Smooth muscle cell (in vitro differentiated cells): ENCODE results near the gene IL17C. TPM values are rescaled to one million over a fixed set of nuclear protein-coding genes. Genes with fewer than 3 reads are reported as not detected.

ENCODE experiments used
- DNase-seq: peaks from one replicate; lab custom pipeline; 2025; ENCODE audit not compliant: unreplicated experiment; lab: John Stamatoyannopoulos, UW
- H2AFZ ChIP-seq: fragments of 200-600 bp; sonication (generic); 2 replicates; pipeline ENCODE4 v1.6.0; 2016; ENCODE audit warnings: antibody characterized with exemption, low read depth, mild to moderate bottlenecking
- H3F3A ChIP-seq: fragments of 200-600 bp; sonication (generic); 2 replicates; pipeline ENCODE4 v1.6.0; 2017; ENCODE audit warnings: antibody characterized with exemption, low read depth
- H3K27ac ChIP-seq: fragments of 200-600 bp; sonication (generic); 2 replicates; pipeline ENCODE4 v1.5.1; 2016; ENCODE audit warnings: low read depth, mild to moderate bottlenecking
- H3K27me3 ChIP-seq: fragments of 200-600 bp; sonication (generic); 2 replicates; pipeline ENCODE4 v1.6.1; 2016; ENCODE audit warnings: low read depth, mild to moderate bottlenecking
- H3K36me3 ChIP-seq: fragments of 200-600 bp; sonication (generic); 2 replicates; pipeline ENCODE4 v1.5.1; 2016; ENCODE audit warnings: low read depth
- H3K4me1 ChIP-seq: fragments of 200-600 bp; sonication (generic); 2 replicates; pipeline ENCODE4 v1.5.1; 2016; ENCODE audit warnings: low read depth
- H3K4me2 ChIP-seq: fragments of 200-600 bp; sonication (generic); 2 replicates; pipeline ENCODE4 v1.6.0; 2016; ENCODE audit warnings: mild to moderate bottlenecking
- H3K4me3 ChIP-seq: fragments of 200-600 bp; sonication (generic); 2 replicates; pipeline ENCODE4 v1.5.1; 2016; ENCODE audit warnings: mild to moderate bottlenecking
- H3K79me2 ChIP-seq: fragments of 200-600 bp; sonication (generic); 2 replicates; pipeline ENCODE4 v1.6.0; 2016; ENCODE audit warnings: low read depth, mild to moderate bottlenecking
- H3K9ac ChIP-seq: fragments of 200-600 bp; sonication (generic); 2 replicates; pipeline ENCODE4 v1.6.0; 2016; ENCODE audit warnings: low read depth
- H3K9me3 ChIP-seq: fragments of 200-600 bp; sonication (generic); replicated peaks from 2 replicates; pipeline ENCODE4 v1.5.1; 2016; ENCODE audit warnings: low read depth
- H4K20me1 ChIP-seq: fragments of 200-600 bp; sonication (generic); 2 replicates; pipeline ENCODE4 v1.6.0; 2016; ENCODE audit warnings: low read depth
- WGBS: methylation state at CpG from one replicate; pipeline ENCODE4 v1.1.7; 2016; ENCODE audit warnings: low lambda C conversion rate; 5-methylcytosine and 5-hydroxymethylcytosine counted together
- polyA plus RNA-seq: library from polyadenylated mRNA; unstranded; fragments of >200 nt; fragmentation: Nextera tagmentation; extraction: Ambion mirVana; gene quantifications from 2 replicates; pipeline ENCODE4 v1.2.1, GENCODE V29; 2016
- total RNA-seq: library from RNA; depleted of rRNA; stranded (reverse); fragments of >200 nt; gene quantifications from 2 replicates; pipeline ENCODE4 v1.2.3, GENCODE V29; 2014
- TF ChIP-seq, protein P1 (sequence below): fragments of 200-600 bp; sonication (generic); IDR thresholded peaks from 2 replicates; pipeline ENCODE4 v1.5.1; 2017; ENCODE audit warnings: borderline replicate concordance, mild to moderate bottlenecking, antibody characterized with exemption; ENCODE audit not compliant: insufficient read depth, poor library complexity, severe bottlenecking

The IL17C gene
- total and polyA plus RNA-seq, 2 experiments from 2014 or later, result not detected

DNA sequence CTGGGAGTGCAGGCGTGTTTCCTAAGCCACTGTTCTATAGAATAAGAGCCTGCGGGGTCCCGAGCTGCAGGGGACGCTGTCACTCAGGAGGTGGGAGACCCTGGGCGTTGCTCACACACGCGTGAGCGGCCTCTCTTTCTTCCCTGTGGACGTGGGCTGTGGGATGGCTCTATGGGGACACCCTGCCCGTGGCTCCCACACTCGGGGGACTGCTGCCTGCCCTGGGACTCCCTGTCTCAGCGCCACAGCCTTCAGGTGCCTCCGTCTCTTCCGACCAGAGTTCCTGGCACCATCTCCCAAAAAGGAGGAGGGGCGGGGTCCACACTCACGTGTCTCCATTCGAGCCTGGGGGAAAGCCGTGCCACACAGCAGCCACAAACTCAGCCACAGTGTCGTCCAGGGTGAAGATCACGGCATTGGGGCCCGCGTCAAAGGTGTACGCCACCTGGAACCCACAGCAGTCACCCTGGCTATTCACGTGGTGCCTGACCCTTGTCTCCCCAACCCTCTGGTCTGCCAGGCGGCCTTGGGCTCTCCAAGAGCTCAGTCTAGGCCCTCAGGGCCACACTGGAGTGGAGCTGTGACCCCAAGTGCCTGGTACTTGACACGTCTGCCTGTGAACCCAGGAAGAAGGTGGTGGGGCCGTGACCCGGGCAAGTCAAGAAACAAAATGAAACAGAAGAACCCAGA, 16.1 kb downstream of the IL17C start:
- TF ChIP-seq, protein P1, sequence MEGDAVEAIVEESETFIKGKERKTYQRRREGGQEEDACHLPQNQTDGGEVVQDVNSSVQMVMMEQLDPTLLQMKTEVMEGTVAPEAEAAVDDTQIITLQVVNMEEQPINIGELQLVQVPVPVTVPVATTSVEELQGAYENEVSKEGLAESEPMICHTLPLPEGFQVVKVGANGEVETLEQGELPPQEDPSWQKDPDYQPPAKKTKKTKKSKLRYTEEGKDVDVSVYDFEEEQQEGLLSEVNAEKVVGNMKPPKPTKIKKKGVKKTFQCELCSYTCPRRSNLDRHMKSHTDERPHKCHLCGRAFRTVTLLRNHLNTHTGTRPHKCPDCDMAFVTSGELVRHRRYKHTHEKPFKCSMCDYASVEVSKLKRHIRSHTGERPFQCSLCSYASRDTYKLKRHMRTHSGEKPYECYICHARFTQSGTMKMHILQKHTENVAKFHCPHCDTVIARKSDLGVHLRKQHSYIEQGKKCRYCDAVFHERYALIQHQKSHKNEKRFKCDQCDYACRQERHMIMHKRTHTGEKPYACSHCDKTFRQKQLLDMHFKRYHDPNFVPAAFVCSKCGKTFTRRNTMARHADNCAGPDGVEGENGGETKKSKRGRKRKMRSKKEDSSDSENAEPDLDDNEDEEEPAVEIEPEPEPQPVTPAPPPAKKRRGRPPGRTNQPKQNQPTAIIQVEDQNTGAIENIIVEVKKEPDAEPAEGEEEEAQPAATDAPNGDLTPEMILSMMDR, result no peak
- Histone ChIP-seq H3K4me2 (no peak overlapping the region), H3K9ac (no peak overlapping the region), H3K79me2 (peaks cover 10% of the 10 kb centered on the region), H3K36me3 (no peaks in the 10 kb centered on the region), H2AFZ (no peak overlapping the region), H3K4me3 (no peak overlapping the region), H3F3A (no peaks in the 10 kb centered on the region), H3K27ac (no peak overlapping the region), H3K4me1 (peaks cover 5% of the 10 kb centered on the region), H3K9me3 (no peaks in the 10 kb centered on the region), H3K27me3 (no peaks in the 10 kb centered on the region), H4K20me1 (peaks cover 44% of the 10 kb centered on the region)
- 93% methylated on average over 26 of the region's 28 CpGs for WGBS
- no peak for DNase-seq

DNA sequence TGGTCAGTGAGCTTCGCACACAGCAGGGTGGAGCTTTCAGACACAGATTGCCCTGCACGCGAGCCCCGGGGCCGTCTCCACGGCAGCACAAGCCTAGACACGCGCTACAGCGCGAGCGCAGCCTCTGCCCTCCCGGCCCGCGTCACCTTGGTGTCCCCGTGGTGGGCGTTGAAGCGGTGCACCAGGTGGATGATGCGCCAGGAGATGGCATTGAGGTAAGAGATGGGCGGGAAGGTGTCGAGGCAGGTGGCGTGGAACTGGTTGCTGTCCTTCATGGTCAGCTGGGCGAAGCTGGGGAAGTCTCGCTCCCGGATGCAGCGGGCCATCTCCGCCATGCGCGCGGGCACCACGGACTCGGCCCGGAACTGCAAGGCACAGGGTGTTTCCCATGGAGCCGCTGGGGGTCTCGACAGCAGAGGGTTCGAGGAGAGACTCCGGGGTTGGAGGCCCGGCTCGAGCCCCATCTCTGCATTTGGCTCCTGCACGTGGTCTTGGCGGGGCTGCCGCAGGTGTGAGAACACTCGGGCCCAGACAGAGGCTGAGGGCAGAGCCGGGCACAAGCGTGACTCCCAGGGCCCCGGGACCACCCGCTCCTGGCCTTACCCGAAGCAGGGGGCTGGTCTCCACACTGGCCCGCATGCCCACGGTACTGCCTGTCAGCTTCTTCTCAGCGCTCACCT, 16.8 kb downstream of the IL17C start:
- 97% methylated on average over 44 of the region's 50 CpGs for WGBS
- H3K4me2 ChIP-seq, result no peak overlapping the region
- H3K9me3 ChIP-seq, result no peaks in the 10 kb centered on the region
- DNase-seq, result no peak
- H3K4me1 ChIP-seq, result peaks cover 5% of the 10 kb centered on the region
- H4K20me1 ChIP-seq, result peaks cover 44% of the 10 kb centered on the region
- H3K9ac ChIP-seq, result no peak overlapping the region
- H3K4me3 ChIP-seq, result no peak overlapping the region
- TF ChIP-seq, protein P1, result no peak
- H3K79me2 ChIP-seq, result peaks cover 16% of the 10 kb centered on the region
- no peaks in the 10 kb centered on the region for H3F3A ChIP-seq
- no peak overlapping the region for H3K27ac ChIP-seq
- H3K27me3 ChIP-seq, result no peaks in the 10 kb centered on the region
- H3K36me3 ChIP-seq, result no peaks in the 10 kb centered on the region
- H2AFZ ChIP-seq, result no peak overlapping the region

DNA sequence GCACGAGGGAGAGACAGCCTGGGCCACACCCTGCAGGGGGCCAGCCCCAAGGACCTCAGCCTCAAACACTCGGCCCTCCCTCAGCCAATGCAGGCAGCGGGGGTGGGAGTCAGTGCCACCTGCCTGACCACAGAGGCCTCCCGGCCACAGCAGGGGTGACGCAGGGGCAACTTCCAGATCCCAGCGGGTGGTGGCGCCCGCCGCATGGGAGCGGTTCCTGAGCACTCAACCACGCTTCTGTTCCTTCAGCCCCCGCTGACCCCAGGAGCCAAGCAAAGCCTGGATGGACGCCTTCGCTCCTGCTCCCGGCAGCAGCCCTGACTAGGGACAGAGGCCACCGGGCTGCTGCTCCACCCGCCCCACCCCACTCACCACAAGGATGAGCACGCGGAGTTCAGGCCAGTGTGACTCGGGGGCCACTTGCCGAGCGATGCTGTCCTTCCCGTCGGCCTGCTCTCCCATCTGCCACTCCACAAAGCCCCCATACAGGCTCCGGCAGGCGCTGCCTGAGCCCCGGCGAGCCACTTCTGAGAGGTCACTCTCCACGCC, 17.4 kb downstream of the IL17C start:
- 94% methylated on average over 29 of the region's 29 CpGs for WGBS
- Histone ChIP-seq H3K9me3 (no peaks in the 10 kb centered on the region), H2AFZ (no peak overlapping the region), H3K27me3 (no peaks in the 10 kb centered on the region), H3K27ac (no peak overlapping the region), H3K9ac (no peak overlapping the region), H3K4me1 (peaks cover 5% of the 10 kb centered on the region), H4K20me1 (peaks cover 48% of the 10 kb centered on the region), H3K4me2 (no peak overlapping the region), H3F3A (no peaks in the 10 kb centered on the region), H3K36me3 (no peaks in the 10 kb centered on the region), H3K4me3 (no peak overlapping the region), H3K79me2 (peaks cover 23% of the 10 kb centered on the region)
- TF ChIP-seq, protein P1, result no peak
- DNase-seq, result no peak
